ENCODE data around the gene KRT78.

DNA sequence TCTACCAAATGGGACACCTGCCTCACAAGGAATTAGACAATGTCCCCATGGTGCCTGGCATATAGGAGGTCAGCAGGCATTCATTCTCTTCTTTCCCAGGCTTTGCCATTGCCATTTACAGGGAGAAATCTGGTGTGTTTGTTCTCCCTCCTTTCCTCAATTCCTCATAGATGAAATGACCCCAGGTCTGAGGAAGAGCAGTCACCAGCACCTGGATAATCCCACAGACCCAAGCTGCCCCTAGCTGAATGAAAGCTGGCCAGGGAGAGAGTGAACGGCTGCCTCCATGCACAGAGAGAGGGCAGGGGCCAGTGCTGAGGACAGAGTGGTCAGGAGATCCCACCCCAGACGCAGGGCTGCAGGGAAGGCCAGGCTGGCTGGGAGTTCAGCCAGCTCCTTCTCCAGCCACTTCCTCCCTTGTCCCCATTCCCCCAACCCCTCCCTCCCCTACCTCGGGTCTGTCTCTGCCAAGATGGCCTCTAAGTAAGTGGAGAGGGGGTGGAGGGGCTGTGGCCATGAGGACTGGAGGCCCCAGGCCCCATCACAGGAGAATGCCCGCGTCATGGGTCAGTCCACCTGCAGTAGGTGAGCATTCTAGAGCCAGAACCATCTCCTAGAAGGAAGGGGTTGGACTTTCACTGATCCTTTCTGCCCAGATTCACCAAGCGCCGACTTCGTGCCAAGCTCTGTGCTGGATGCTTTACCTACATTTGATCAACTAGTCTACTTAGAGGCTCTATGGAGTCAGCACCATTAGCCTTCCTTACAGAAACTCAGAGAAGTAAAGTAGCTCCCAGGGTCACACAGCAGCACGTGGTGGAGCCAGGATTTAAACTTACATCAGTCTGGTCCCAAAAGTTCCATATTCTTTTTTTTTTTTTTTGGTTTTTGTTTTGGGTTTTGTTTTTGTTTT, 32.9 kb downstream of the KRT78 start:
- TF ChIP-seq, protein P1, sequence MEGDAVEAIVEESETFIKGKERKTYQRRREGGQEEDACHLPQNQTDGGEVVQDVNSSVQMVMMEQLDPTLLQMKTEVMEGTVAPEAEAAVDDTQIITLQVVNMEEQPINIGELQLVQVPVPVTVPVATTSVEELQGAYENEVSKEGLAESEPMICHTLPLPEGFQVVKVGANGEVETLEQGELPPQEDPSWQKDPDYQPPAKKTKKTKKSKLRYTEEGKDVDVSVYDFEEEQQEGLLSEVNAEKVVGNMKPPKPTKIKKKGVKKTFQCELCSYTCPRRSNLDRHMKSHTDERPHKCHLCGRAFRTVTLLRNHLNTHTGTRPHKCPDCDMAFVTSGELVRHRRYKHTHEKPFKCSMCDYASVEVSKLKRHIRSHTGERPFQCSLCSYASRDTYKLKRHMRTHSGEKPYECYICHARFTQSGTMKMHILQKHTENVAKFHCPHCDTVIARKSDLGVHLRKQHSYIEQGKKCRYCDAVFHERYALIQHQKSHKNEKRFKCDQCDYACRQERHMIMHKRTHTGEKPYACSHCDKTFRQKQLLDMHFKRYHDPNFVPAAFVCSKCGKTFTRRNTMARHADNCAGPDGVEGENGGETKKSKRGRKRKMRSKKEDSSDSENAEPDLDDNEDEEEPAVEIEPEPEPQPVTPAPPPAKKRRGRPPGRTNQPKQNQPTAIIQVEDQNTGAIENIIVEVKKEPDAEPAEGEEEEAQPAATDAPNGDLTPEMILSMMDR (IDR thresholded peaks at IDR 0.05): no peak
- no peak for TF ChIP-seq POLR2A (IDR thresholded peaks at IDR 0.05)

Measured in testis (tissue), 2 donors.